Fibroblast of skin of abdomen (primary cell): Measurements from ENCODE around the gene NDUFA12. TPM values are rescaled to one million over a fixed set of nuclear protein-coding genes. Genes with fewer than 3 reads are reported as not detected.
A peak's percentile ranks its signal among the peaks of the same experiment; 100 is the strongest.
"Not testable (repeated sequence)": the region's sequence is repeated elsewhere in the genome, so short reads cannot be mapped to it uniquely, and the experiment has no call there.

Experiments used
- DNase-seq: peaks from one replicate; pipeline ENCODE4 v3.0.0-alpha.2; 2013
- polyA plus RNA-seq, 2 experiments: library from polyadenylated mRNA; unstranded; fragments of 120-200 nt; gene quantifications; one replicate each; pipeline ENCODE4 v1.2.1, GENCODE V29; 2013; ENCODE audit not compliant: insufficient read length in 2 of 2

The NDUFA12 gene
- 101 TPM for polyA plus RNA-seq (2013, experiment 1 of 2; ENCODE audit: insufficient read length)
- 103 TPM for polyA plus RNA-seq (2013, experiment 2 of 2; ENCODE audit: insufficient read length)

GRCh38 chr12:95003213-95003920 is at the start of gene NDUFA12:
NDUFA12 (minus strand) TSS chr12:95003697; CDS start chr12:95003680, 17 bp downstream.
- DNase-seq, result peak; percentile 96

- DNase-seq, result no peak
Measured at GRCh38 chr12:95051241-95051640, 47.7 kb upstream of the NDUFA12 start.

GRCh38 chr12:95037906-95038305 is 34.4 kb upstream of the NDUFA12 start:
- no peak for DNase-seq

- no peak for DNase-seq
Measured at GRCh38 chr12:95034750-95035149, 31.3 kb upstream of the NDUFA12 start.

GRCh38 chr12:95022477-95022876 is 19.0 kb upstream of the NDUFA12 start:
- no peak for DNase-seq

- DNase-seq, result peak; percentile 8
Measured at GRCh38 chr12:95017482-95017881, 14.0 kb upstream of the NDUFA12 start.

GRCh38 chr12:95016120-95016519 is 12.6 kb upstream of the NDUFA12 start:
- no peak for DNase-seq

- no peak for DNase-seq
Measured at GRCh38 chr12:95014554-95014953, 11.1 kb upstream of the NDUFA12 start.

GRCh38 chr12:95006206-95006605 is 2.7 kb upstream of the NDUFA12 start:
- DNase-seq, result no peak

- DNase-seq, result no peak
Measured at GRCh38 chr12:95004610-95005009, 1.1 kb upstream of the NDUFA12 start.

- no peak for DNase-seq
Measured at GRCh38 chr12:95003921-95004272, 400 bp upstream of the NDUFA12 start.

- DNase-seq, result no peak
Measured at GRCh38 chr12:95002754-95003153, 743 bp downstream of the NDUFA12 start.

GRCh38 chr12:94998326-94998725 is 5.2 kb downstream of the NDUFA12 start:
- no peak for DNase-seq

GRCh38 chr12:94997726-94998125 is 5.8 kb downstream of the NDUFA12 start:
- no peak for DNase-seq

- DNase-seq, result no peak
Measured at GRCh38 chr12:94997061-94997460, 6.4 kb downstream of the NDUFA12 start.

- DNase-seq, result peak; percentile 51
Measured at GRCh38 chr12:94994312-94994711, 9.2 kb downstream of the NDUFA12 start.

GRCh38 chr12:94993855-94994254 is 9.6 kb downstream of the NDUFA12 start:
- not testable (repeated sequence) for DNase-seq

- no peak for DNase-seq
Measured at GRCh38 chr12:94990222-94990621, 13.3 kb downstream of the NDUFA12 start.

- no peak for DNase-seq
Measured at GRCh38 chr12:94988471-94988870, 15.0 kb downstream of the NDUFA12 start.

GRCh38 chr12:94987801-94988200 is 15.7 kb downstream of the NDUFA12 start:
- DNase-seq, result no peak

- no peak for DNase-seq
Measured at GRCh38 chr12:94987076-94987669, 16.3 kb downstream of the NDUFA12 start.

- not testable (repeated sequence) for DNase-seq
Measured at GRCh38 chr12:94985099-94985498, 18.4 kb downstream of the NDUFA12 start.

GRCh38 chr12:94983321-94983720 is 20.2 kb downstream of the NDUFA12 start:
- no peak for DNase-seq

GRCh38 chr12:94982456-94982855 is 21.0 kb downstream of the NDUFA12 start:
- DNase-seq, result no peak
